Ishikawa (cell line): ENCODE measurements around the gene SPG21.

Source experiments
- CEBPB ChIP-seq: IDR thresholded peaks from 2 replicates; pipeline ENCODE4 v1.6.1; 2012
- CREB1 ChIP-seq: IDR thresholded peaks from 2 replicates; pipeline ENCODE4 v1.6.1; 2012; ENCODE audit warnings: low read depth
- EGR1 ChIP-seq: IDR thresholded peaks from 2 replicates; pipeline ENCODE4 v1.6.1; 2012
- EP300 ChIP-seq: IDR thresholded peaks from 2 replicates; pipeline ENCODE4 v1.6.1; 2012; ENCODE audit warnings: borderline replicate concordance
- FOXM1 ChIP-seq: IDR thresholded peaks from 2 replicates; pipeline ENCODE4 v1.6.1; 2012; ENCODE audit warnings: low read depth, borderline replicate concordance
- MAX ChIP-seq: IDR thresholded peaks from 2 replicates; pipeline ENCODE4 v1.6.1; 2012
- NFIC ChIP-seq: IDR thresholded peaks from 2 replicates; pipeline ENCODE4 v1.6.1; 2012
- RAD21 ChIP-seq: IDR thresholded peaks from 2 replicates; pipeline ENCODE4 v1.6.1; 2012; ENCODE audit warnings: low read depth
- REST ChIP-seq: IDR thresholded peaks from 2 replicates; pipeline ENCODE4 v1.6.1; 2012; ENCODE audit warnings: low read depth, mild to moderate bottlenecking
- TAF1 ChIP-seq: IDR thresholded peaks from 2 replicates; pipeline ENCODE4 v1.6.1; 2012; ENCODE audit warnings: low read depth, mild to moderate bottlenecking
- TCF12 ChIP-seq: IDR thresholded peaks from 2 replicates; pipeline ENCODE4 v1.6.1; 2012; ENCODE audit warnings: low read depth
- TEAD4 ChIP-seq: IDR thresholded peaks from 2 replicates; pipeline ENCODE4 v1.6.1; 2012
- YY1 ChIP-seq: IDR thresholded peaks from 2 replicates; pipeline ENCODE4 v1.6.1; 2012; ENCODE audit warnings: low read depth
- ZBTB7A ChIP-seq: IDR thresholded peaks from 2 replicates; pipeline ENCODE4 v1.6.1; 2012; ENCODE audit warnings: low read depth
- TF ChIP-seq, protein P1 (sequence below): IDR thresholded peaks from 2 replicates; pipeline ENCODE4 v1.6.1; 2012

Gene SPG21

GRCh38 chr15:64930778-64931371, 58.8 kb downstream of the SPG21 start:
- TF ChIP-seq RAD21 (no peak), TAF1 (no peak), CEBPB (no peak), MAX (no peak), EGR1 (no peak), TCF12 (no peak), FOXM1 (no peak), ZBTB7A (no peak), REST (no peak), TEAD4 (no peak), YY1 (no peak), CREB1 (no peak), EP300 (no peak), NFIC (no peak)
- TF ChIP-seq, protein P1, sequence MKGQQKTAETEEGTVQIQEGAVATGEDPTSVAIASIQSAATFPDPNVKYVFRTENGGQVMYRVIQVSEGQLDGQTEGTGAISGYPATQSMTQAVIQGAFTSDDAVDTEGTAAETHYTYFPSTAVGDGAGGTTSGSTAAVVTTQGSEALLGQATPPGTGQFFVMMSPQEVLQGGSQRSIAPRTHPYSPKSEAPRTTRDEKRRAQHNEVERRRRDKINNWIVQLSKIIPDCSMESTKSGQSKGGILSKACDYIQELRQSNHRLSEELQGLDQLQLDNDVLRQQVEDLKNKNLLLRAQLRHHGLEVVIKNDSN, result no peak

DNA sequence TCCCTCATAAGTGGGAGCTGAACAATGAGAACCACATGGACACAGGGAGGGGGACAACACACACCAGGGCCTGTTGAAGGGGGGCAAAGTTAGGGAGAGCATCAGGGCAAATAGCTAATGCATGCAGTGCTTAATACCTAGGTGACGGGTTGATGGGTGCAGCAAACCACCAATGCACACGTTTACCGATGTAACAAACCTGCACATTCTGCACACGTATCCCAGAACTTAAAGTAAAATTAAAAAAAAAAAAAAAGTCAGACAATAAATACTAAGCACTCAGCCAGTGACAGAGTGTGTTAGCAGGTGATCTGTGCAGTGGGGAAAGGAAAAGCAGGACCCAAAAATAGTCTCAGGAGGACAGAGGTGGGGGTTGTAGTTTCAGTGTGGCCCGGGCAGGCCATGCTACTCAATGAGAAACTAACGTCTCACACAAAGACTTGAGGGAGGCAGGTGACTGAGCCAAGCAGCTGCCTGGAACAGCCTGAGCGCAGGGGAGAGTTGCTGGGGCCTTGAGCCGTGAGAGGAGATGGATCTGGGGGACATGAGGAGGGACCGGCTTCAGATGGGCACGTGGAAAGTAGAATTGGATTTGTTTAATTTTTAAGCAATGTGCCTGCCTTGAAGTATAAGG, 59.6 kb downstream of the SPG21 start:
- TF ChIP-seq ZBTB7A (no peak), TAF1 (no peak)

GRCh38 chr15:64928626-64929220, 61.0 kb downstream of the SPG21 start:
- TF ChIP-seq YY1 (no peak), REST (no peak), TEAD4 (no peak), FOXM1 (no peak), CREB1 (no peak), NFIC (no peak)
- TF ChIP-seq, protein P1, result no peak

DNA sequence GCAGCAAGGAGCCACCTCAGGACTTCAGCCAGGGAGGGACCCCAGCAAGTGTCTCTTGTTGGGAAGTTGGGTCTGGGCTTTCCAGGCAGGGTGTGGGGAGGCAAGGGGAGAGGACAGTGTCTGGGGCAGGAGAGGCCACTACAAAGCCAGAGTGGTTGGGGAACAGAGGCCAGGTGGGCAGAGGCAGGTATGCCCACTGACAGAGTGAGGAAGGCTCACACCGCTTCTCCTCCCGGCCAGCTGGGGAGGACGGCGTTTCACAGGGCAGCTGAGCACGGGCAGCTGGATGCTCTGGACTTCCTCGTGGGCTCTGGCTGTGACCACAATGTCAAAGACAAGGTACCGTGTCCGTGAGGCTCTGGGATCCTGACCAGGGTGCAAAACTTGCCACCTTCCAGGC, 63.1 kb downstream of the SPG21 start:
- TF ChIP-seq RAD21 (no peak), CEBPB (no peak), CREB1 (no peak), FOXM1 (no peak)

- TF ChIP-seq NFIC (no peak), CREB1 (no peak), EGR1 (no peak), ZBTB7A (no peak), YY1 (no peak)
These were observed 64.1 kb downstream of the SPG21 start for GRCh38 chr15:64925335-64926330.

DNA sequence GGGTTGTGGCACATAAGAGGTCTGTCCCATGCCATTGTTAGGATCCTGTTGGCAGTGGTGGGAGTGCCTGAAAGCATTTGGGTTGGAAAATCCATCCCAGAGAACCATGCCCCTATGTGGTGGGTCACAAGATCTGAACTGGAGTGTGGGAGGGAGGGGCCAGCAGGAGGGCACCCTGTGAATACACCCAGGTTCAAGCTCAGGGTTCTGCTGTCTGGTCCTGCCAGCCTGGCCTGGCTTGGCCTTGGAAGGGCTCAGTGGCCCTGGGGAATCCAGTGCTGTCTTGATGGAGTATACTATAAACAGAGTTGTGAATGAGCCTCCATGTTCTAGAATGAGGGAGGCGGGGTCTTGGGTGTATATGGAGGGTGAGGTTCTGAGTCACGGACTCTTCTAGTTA, 66.2 kb downstream of the SPG21 start:
- TF ChIP-seq CREB1 (no peak), TCF12 (no peak), CEBPB (no peak), YY1 (no peak), RAD21 (no peak), NFIC (no peak), REST (no peak), EP300 (no peak), TAF1 (no peak), EGR1 (no peak), TEAD4 (no peak), MAX (no peak), FOXM1 (no peak), ZBTB7A (no peak)
- TF ChIP-seq, protein P1, result no peak
